ENCODE measurements around the gene FBP2. TPM values are rescaled to one million over a fixed set of nuclear protein-coding genes. Genes with fewer than 3 reads are reported as not detected.
A peak's percentile ranks its signal among the peaks of the same experiment; 100 is the strongest.

The FBP2 gene
- polyA plus RNA-seq, 1 of the 3 experiments (the other 2 are of a cell fraction), result not detected

DNA sequence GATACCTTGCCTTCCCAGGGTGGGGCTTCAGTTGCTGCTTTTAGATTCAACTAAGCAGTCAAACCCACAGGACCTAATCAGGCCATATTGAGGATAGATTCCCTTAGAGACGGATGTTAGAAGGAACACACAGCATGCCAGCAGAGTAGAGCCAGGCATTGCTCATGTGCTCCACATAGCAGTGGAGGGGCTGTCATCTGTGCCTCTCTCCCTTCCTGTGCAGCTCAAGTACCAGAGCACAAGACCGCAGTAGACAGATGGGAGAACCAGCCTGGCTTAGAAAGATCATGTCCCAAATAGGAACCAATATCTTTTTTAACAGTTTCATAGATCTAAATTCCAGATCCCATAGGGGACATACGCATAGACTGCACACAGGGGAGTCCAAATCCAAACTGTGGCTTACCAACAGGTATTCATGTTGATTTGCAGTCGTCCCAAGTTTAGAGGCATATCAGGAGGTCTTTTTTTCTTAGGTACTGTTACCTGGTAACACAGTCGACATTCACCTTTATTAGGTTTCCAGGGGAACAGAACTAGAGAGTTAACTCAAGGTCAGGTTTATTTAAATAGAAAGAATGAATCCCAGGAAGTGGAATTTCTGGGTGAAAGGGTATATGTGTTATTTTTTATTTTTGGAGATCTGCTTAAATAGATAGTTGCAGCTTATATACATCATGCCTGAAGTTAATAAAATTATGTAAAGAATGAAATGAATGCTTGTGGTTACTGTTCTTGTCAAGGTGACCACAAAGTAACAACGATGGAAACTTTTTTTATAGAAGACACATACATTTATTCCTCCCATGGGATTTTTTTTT, 82.3 kb downstream of the FBP2 start:
- H3K9me2 ChIP-seq, result no peaks in the 10 kb centered on the region
- no peaks in the 10 kb centered on the region for H3K36me3 ChIP-seq (replicated peaks in 1 of 2; ENCODE audit: control insufficient read depth in 1 of 2, insufficient read depth in 2 of 2, low read length in 1 of 2)
- H3K79me2 ChIP-seq (ENCODE audit: insufficient read depth), result no peaks in the 10 kb centered on the region
- ChIA-PET CTCF (interaction anchor here (1.1 kb wide), 1 partner anchor 12 kb away, joined by 3 read pairs; no protein-coding TSS in a partner anchor), POLR2A (no interaction called here)
- H3K4me3 ChIP-seq (ENCODE audit: low read depth in 2 of 2, low read length in 1 of 2), result no peak overlapping the region
- peaks cover 0 to 15% of the 10 kb centered on the region in 2 experiments; a peak in 2 of 4 replicates for H3K4me1 ChIP-seq (ENCODE audit: control insufficient read depth in 1 of 2, insufficient read depth in 2 of 2, low read depth in 1 of 2, low read length in 1 of 2)
- H3K27ac ChIP-seq (ENCODE audit: low read depth in 2 of 2, low read length in 1 of 2), result peak overlapping the region in 1 of 2 experiments; percentile 11; a peak in 1 of 4 replicates
- no peaks in the 10 kb centered on the region for H3F3A ChIP-seq (replicated peaks; ENCODE audit: insufficient read depth)
- DNase-seq, result no peak
- whole genome bisulfite sequencing (ENCODE audit: low lambda C conversion rate), result 39% methylated on average over 5 of the region's 6 CpGs
- no peak overlapping the region for H2AFZ ChIP-seq (ENCODE audit: low read depth)
- no peaks in the 10 kb centered on the region for H4K20me1 ChIP-seq (ENCODE audit: insufficient read depth)
- H3K9ac ChIP-seq, result no peak overlapping the region
- H3K4me2 ChIP-seq, result no peak overlapping the region
- H3K27me3 ChIP-seq (ENCODE audit: insufficient read depth), result no peaks in the 10 kb centered on the region
- H3K9me3 ChIP-seq, result no peaks in the 10 kb centered on the region
- TF ChIP-seq RXRA (IDR thresholded peaks at IDR 0.05; ENCODE audit: borderline replicate concordance, low read depth), result no peak

Other genes with a start within 250 kb of the FBP2 start
- 0.03 TPM in 1 of 2 replicates, not detected in the other for gene PCAT7, start 38.7 kb downstream of the FBP2 start, polyA plus RNA-seq (2012; rRNA removed)
- gene FBP1, start 45.7 kb upstream of the FBP2 start, polyA plus RNA-seq (2012; rRNA removed), result 0.19 TPM in 1 of 2 replicates, not detected in the other
- 53.0 and 54.6 TPM in 2 replicates for gene AOPEP, start 132.9 kb upstream of the FBP2 start, polyA plus RNA-seq (2012; rRNA removed)